Panc1 (cell line): ENCODE results near the gene FYCO1. TPM values are rescaled to one million over a fixed set of nuclear protein-coding genes. Genes with fewer than 3 reads are reported as not detected.

ENCODE experiments used
- ATAC-seq: fragments of 200-7000 bp; cut with Tn5 transposase; 2 replicates; pipeline ENCODE4 v1.9.1; 2020; ENCODE audit warnings: mild to moderate bottlenecking, moderate library complexity
- BruUV-seq: library from RNA; stranded (reverse); fragments of 400-500 nt; replicated peaks from 2 replicates; lab custom pipeline; 2021; lab: Mats Ljungman, UMichigan
- CTCF ChIA-PET: fragments of 300-600 bp; sonication (Branson Sonifier 250); formaldehyde crosslinking; loops from one replicate; lab custom pipeline; 2022; ENCODE audit warnings: antibody characterized with exemption; lab: Charles Lee
- POLR2A ChIA-PET: fragments of 300-600 bp; sonication (Branson Sonifier 250); formaldehyde crosslinking; loops from one replicate; lab custom pipeline; 2022; ENCODE audit warnings: antibody characterized with exemption; lab: Charles Lee
- DNase-seq: peaks from one replicate; pipeline ENCODE4 v3.0.0-alpha.2; 2010; ENCODE audit warnings: low read depth, low spot score
- H3K27ac ChIP-seq: 2 replicates; pipeline ENCODE4 v1.5.1; 2011; ENCODE audit warnings: mild to moderate bottlenecking, low read length, inconsistent platforms
- H3K27me3 ChIP-seq: fragments of 200-500 bp; sonication (Bioruptor generic); 2 replicates; pipeline ENCODE4 v1.6.0; 2014; ENCODE audit warnings: low read length, inconsistent platforms; ENCODE audit not compliant: control insufficient read depth, insufficient read depth
- H3K36me3 ChIP-seq: fragments of 200-500 bp; sonication (Bioruptor generic); 2 replicates; pipeline ENCODE4 v1.5.1; 2014; ENCODE audit warnings: inconsistent platforms, mild to moderate bottlenecking, low read length, moderate library complexity; ENCODE audit not compliant: control insufficient read depth, insufficient read depth
- H3K4me1 ChIP-seq: 2 replicates; pipeline ENCODE4 v1.5.1; 2011; ENCODE audit warnings: inconsistent platforms, mild to moderate bottlenecking, low read length, moderate library complexity; ENCODE audit not compliant: control insufficient read depth, insufficient read depth
- H3K4me3 ChIP-seq, 2 experiments: 2 replicates each; pipeline ENCODE4 v1.5.1; 2011 to 2012; ENCODE audit warnings: low read depth in 2 of 2, low read length in 2 of 2, mild to moderate bottlenecking in 2 of 2, inconsistent platforms in 1 of 2, moderate library complexity in 1 of 2
- H3K9me3 ChIP-seq: fragments of 200-500 bp; sonication (Bioruptor generic); 2 replicates; pipeline ENCODE4 v1.5.1; 2014; ENCODE audit warnings: low read depth, mild to moderate bottlenecking, inconsistent platforms, low read length, moderate library complexity; ENCODE audit not compliant: control insufficient read depth, insufficient read depth
- POLR2AphosphoS5 ChIP-seq: IDR thresholded peaks from 2 replicates; pipeline ENCODE4 v1.6.1; 2012; ENCODE audit warnings: mild to moderate bottlenecking, low read depth, low read length, moderate library complexity
- SIN3A ChIP-seq: IDR thresholded peaks from 2 replicates; pipeline ENCODE4 v1.6.1; 2012; ENCODE audit warnings: low read depth, mild to moderate bottlenecking, low read length, moderate library complexity, borderline replicate concordance; ENCODE audit not compliant: insufficient read depth
- TCF7L2 ChIP-seq: IDR thresholded peaks from 2 replicates; pipeline ENCODE4 v1.6.1; 2011; ENCODE audit warnings: mild to moderate bottlenecking, low read depth, low read length, inconsistent platforms
- in situ Hi-C: cut with HindIII; loops from 2 replicates; pipeline ENCODE4 v1.10.0; 2016; ENCODE audit warnings: low sequenced_read_pairs, low pct_unique_long_range_greater_than_20kb
- intact Hi-C: fragments of 100-400 bp; cut with micrococcal nuclease; formaldehyde crosslinking; loops from one replicate; pipeline ENCODE4 v1.10.0; 2022; ENCODE audit not compliant: unreplicated experiment
- total RNA-seq: library from RNA; stranded (reverse); gene quantifications from one replicate; pipeline ENCODE4 v1.2.1, GENCODE V29; 2021; ENCODE audit not compliant: unreplicated experiment
- TF ChIP-seq, protein P1 (sequence below), 2 experiments: IDR thresholded peaks; 2 replicates each; pipeline ENCODE4 v1.6.1; 2011 to 2012; ENCODE audit warnings: low read depth in 2 of 2, control low read depth in 1 of 2, low read length in 1 of 2, mild to moderate bottlenecking in 1 of 2, moderate library complexity in 1 of 2; ENCODE audit not compliant: insufficient read depth in 1 of 2
- TF ChIP-seq, protein P2 (sequence below): fragments of 450-650 bp; IDR thresholded peaks from 2 replicates; pipeline ENCODE4 v1.5.1; 2017; ENCODE audit warnings: mild to moderate bottlenecking

The FYCO1 gene
- total RNA-seq, 1 experiment from 2014 or later: 8.7 TPM

DNA sequence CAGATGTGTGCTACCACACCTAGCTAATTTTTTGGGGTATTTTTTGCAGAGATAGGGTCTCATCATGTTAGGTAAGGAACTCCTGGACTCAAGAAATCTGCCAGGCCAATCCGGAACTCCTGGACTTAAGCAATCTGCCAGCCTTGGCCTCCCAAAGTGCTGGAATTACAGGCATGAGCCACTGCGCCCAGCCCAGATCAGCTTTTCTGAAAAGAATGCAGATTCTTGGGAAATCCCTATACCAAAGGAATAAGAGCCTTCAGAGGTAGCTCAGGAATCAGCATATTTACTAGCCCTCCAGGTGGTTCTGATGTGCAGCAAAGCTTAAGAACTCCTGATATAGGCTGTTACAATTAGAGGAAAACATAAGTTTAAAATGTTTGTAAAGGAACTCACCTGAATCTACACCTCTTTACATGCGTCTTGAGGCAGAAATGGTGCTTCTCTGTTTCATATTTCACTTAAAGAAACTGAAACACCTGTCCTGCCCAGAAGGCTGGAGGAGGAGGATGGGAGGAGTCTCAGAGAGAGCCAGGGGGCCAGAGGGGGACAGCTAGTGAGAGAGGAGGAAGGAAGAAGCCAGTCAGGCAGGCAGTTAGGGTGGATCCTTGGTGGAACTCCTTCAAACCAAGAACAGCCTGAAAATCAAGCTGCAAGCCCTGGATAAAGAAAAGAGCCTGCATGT, 31.5 kb upstream of the FYCO1 start, which contains the start of gene XCR1:
XCR1 (minus strand) TSS at position 463 of the 685 bp plus-strand sequence. CDS start 5,536 bp downstream, outside the sequence.
- in situ Hi-C loops (no loop called here), intact Hi-C loops (no loop called here)
- H3K4me1 ChIP-seq: no peaks in the 10 kb centered on the region
- DNase-seq: no peak
- H3K36me3 ChIP-seq: no peaks in the 10 kb centered on the region
- H3K27ac ChIP-seq: no peak within 1 kb of the TSS
- ATAC-seq: no peak
- CTCF ChIA-PET: interaction anchor here (0.7 kb wide), 1 partner anchor 573 kb away, joined by 3 read pairs; no protein-coding TSS in a partner anchor
- H3K9me3 ChIP-seq: no peaks in the 10 kb centered on the region
- TF ChIP-seq SIN3A (no peak), POLR2AphosphoS5 (no peak), TCF7L2 (no peak)
- TF ChIP-seq, protein P1, sequence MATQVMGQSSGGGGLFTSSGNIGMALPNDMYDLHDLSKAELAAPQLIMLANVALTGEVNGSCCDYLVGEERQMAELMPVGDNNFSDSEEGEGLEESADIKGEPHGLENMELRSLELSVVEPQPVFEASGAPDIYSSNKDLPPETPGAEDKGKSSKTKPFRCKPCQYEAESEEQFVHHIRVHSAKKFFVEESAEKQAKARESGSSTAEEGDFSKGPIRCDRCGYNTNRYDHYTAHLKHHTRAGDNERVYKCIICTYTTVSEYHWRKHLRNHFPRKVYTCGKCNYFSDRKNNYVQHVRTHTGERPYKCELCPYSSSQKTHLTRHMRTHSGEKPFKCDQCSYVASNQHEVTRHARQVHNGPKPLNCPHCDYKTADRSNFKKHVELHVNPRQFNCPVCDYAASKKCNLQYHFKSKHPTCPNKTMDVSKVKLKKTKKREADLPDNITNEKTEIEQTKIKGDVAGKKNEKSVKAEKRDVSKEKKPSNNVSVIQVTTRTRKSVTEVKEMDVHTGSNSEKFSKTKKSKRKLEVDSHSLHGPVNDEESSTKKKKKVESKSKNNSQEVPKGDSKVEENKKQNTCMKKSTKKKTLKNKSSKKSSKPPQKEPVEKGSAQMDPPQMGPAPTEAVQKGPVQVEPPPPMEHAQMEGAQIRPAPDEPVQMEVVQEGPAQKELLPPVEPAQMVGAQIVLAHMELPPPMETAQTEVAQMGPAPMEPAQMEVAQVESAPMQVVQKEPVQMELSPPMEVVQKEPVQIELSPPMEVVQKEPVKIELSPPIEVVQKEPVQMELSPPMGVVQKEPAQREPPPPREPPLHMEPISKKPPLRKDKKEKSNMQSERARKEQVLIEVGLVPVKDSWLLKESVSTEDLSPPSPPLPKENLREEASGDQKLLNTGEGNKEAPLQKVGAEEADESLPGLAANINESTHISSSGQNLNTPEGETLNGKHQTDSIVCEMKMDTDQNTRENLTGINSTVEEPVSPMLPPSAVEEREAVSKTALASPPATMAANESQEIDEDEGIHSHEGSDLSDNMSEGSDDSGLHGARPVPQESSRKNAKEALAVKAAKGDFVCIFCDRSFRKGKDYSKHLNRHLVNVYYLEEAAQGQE (IDR thresholded peaks at IDR 0.05; ENCODE audit: insufficient read depth in 1 of 2, low read depth in 2 of 2, low read length in 1 of 2): no peak
- TF ChIP-seq, protein P2, sequence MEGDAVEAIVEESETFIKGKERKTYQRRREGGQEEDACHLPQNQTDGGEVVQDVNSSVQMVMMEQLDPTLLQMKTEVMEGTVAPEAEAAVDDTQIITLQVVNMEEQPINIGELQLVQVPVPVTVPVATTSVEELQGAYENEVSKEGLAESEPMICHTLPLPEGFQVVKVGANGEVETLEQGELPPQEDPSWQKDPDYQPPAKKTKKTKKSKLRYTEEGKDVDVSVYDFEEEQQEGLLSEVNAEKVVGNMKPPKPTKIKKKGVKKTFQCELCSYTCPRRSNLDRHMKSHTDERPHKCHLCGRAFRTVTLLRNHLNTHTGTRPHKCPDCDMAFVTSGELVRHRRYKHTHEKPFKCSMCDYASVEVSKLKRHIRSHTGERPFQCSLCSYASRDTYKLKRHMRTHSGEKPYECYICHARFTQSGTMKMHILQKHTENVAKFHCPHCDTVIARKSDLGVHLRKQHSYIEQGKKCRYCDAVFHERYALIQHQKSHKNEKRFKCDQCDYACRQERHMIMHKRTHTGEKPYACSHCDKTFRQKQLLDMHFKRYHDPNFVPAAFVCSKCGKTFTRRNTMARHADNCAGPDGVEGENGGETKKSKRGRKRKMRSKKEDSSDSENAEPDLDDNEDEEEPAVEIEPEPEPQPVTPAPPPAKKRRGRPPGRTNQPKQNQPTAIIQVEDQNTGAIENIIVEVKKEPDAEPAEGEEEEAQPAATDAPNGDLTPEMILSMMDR: no peak
- POLR2A ChIA-PET: no interaction called here
- H3K4me3 ChIP-seq: no peak within 1 kb of the TSS
- no TSS peak for BruUV-seq
- no peaks in the 10 kb centered on the region for H3K27me3 ChIP-seq

DNA sequence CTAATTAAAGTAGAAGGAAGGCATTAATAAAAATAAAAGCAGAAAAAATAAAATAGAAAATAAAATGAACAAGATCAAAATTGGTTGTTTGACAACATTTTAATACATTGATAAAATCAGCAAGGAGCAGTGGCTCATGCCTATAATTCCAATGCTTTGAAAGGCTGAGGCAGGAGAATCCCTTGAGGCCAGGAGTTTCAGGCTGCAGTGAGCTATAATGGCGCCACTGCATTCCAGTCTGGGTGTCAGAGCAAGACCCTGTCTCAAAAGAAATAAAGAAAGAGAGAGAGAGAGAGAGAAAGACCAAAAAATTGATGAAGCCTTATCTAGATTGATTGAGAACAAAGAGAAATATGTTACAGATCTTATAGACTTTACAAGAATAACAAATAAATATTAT, 29.5 kb upstream of the FYCO1 start:
- no TSS peak for BruUV-seq
- Histone ChIP-seq H3K4me1 (no peaks in the 10 kb centered on the region), H3K27me3 (no peaks in the 10 kb centered on the region), H3K9me3 (no peaks in the 10 kb centered on the region), H3K36me3 (no peaks in the 10 kb centered on the region), H3K4me3 (no peak overlapping the region), H3K27ac (no peak overlapping the region)
- in situ Hi-C loops (no loop called here), intact Hi-C loops (no loop called here)
- ChIA-PET POLR2A (no interaction called here), CTCF (no interaction called here)
- TF ChIP-seq, protein P2: no peak
- TF ChIP-seq, protein P1 (IDR thresholded peaks at IDR 0.05; ENCODE audit: insufficient read depth in 1 of 2, low read depth in 2 of 2, low read length in 1 of 2): no peak
- TF ChIP-seq SIN3A (no peak), POLR2AphosphoS5 (no peak), TCF7L2 (no peak)
- ATAC-seq: no peak
- no peak for DNase-seq
